ENCODE results near the gene DCAF17. TPM values are rescaled to one million over a fixed set of nuclear protein-coding genes. Genes with fewer than 3 reads are reported as not detected.

Gene DCAF17
- total and polyA plus RNA-seq, 2 donors from 2014 or later: 4.9 to 18.5 TPM

GRCh38 chr2:171522052-171522787 is 88.2 kb downstream of the DCAF17 start, which contains the start of gene CYBRD1:
CYBRD1 (plus strand) TSS chr2:171522474; CDS start chr2:171522546, 72 bp downstream.
- Histone ChIP-seq H3K4me3 (ENCODE audit: low read length in 3 of 3) (peak within 1 kb of the TSS; percentile 69 to 86 (median 73)), H3K9me3 (ENCODE audit: control insufficient read depth in 2 of 3, insufficient read depth in 1 of 3, low read length in 3 of 3) (no peaks in the 10 kb centered on the region), H3K27ac (ENCODE audit: low read depth in 2 of 2, low read length in 2 of 2) (peak within 1 kb of the TSS; percentile 71 to 78), H3K4me1 (ENCODE audit: control insufficient read depth in 2 of 3, insufficient read depth in 2 of 3, low read depth in 1 of 3, low read length in 3 of 3) (peaks cover 0 to 9% (median 8%) of the 10 kb centered on the region in 3 donors), H3K36me3 (ENCODE audit: control insufficient read depth in 2 of 3, insufficient read depth in 3 of 3, low read length in 3 of 3) (no peaks in the 10 kb centered on the region), H3K9ac (ENCODE audit: low read length in 3 of 3) (peak within 1 kb of the TSS; percentile 48 to 65 (median 49)), H3K27me3 (ENCODE audit: control insufficient read depth, insufficient read depth, low read length) (no peaks in the 10 kb centered on the region)
- no peak for TF ChIP-seq CTCF (IDR thresholded peaks at IDR 0.05; ENCODE audit: borderline replicate concordance, extremely low read depth, insufficient read depth)
- FAIRE-seq (no peak), DNase-seq (peak; percentile 63 to 95 (median 69))
- intact Hi-C loops (cut with DNase I): no loop called here

GRCh38 chr2:171522788-171523087 is 88.7 kb downstream of the DCAF17 start:
- Histone ChIP-seq H3K9me3 (ENCODE audit: control insufficient read depth in 2 of 3, insufficient read depth in 1 of 3, low read length in 3 of 3) (no peaks in the 10 kb centered on the region), H3K4me1 (ENCODE audit: control insufficient read depth in 2 of 3, insufficient read depth in 2 of 3, low read depth in 1 of 3, low read length in 3 of 3) (peaks cover 0 to 9% (median 8%) of the 10 kb centered on the region in 3 donors), H3K9ac (ENCODE audit: low read length in 3 of 3) (peak overlapping the region; percentile 22 to 65 (median 48)), H3K27me3 (ENCODE audit: control insufficient read depth, insufficient read depth, low read length) (no peaks in the 10 kb centered on the region), H3K4me3 (ENCODE audit: low read length in 3 of 3) (peak overlapping the region; percentile 69 to 86 (median 73)), H3K36me3 (ENCODE audit: control insufficient read depth in 2 of 3, insufficient read depth in 3 of 3, low read length in 3 of 3) (no peaks in the 10 kb centered on the region), H3K27ac (ENCODE audit: low read depth in 2 of 2, low read length in 2 of 2) (peak overlapping the region; percentile 71 to 78)
- no peak for TF ChIP-seq CTCF (IDR thresholded peaks at IDR 0.05; ENCODE audit: borderline replicate concordance, extremely low read depth, insufficient read depth)
- DNase-seq (peak in 2 of 5 donors; percentile 55 to 69), FAIRE-seq (no peak)
- intact Hi-C loops (cut with DNase I): no loop called here

- H3K27me3 ChIP-seq (ENCODE audit: control insufficient read depth, insufficient read depth, low read length): no peaks in the 10 kb centered on the region
- H3K27ac ChIP-seq (ENCODE audit: low read depth in 2 of 2, low read length in 2 of 2): peak overlapping the region; percentile 71 to 78
- H3K36me3 ChIP-seq (ENCODE audit: control insufficient read depth in 2 of 3, insufficient read depth in 3 of 3, low read length in 3 of 3): no peaks in the 10 kb centered on the region
- H3K4me3 ChIP-seq (ENCODE audit: low read length in 3 of 3): peak overlapping the region; percentile 63 to 86 (median 73)
- intact Hi-C loops (cut with DNase I): no loop called here
- no peaks in the 10 kb centered on the region for H3K9me3 ChIP-seq (ENCODE audit: control insufficient read depth in 2 of 3, insufficient read depth in 1 of 3, low read length in 3 of 3)
- DNase-seq (peak; percentile 81 to 89 (median 87)), FAIRE-seq (no peak)
- no peak for TF ChIP-seq CTCF (IDR thresholded peaks at IDR 0.05; ENCODE audit: borderline replicate concordance, extremely low read depth, insufficient read depth)
- peaks cover 0 to 9% (median 8%) of the 10 kb centered on the region in 3 donors for H3K4me1 ChIP-seq (ENCODE audit: control insufficient read depth in 2 of 3, insufficient read depth in 2 of 3, low read depth in 1 of 3, low read length in 3 of 3)
- peak overlapping the region; percentile 26 to 64 (median 49) for H3K9ac ChIP-seq (ENCODE audit: low read length in 3 of 3)
Measured at GRCh38 chr2:171523088-171524017, 89.3 kb downstream of the DCAF17 start.
